GDM1 (cell line): ENCODE measurements around the gene TRDN.

Experiments used
- DNase-seq: peaks from one replicate; lab custom pipeline; 2025; lab: John Stamatoyannopoulos, UW

Gene TRDN

DNA sequence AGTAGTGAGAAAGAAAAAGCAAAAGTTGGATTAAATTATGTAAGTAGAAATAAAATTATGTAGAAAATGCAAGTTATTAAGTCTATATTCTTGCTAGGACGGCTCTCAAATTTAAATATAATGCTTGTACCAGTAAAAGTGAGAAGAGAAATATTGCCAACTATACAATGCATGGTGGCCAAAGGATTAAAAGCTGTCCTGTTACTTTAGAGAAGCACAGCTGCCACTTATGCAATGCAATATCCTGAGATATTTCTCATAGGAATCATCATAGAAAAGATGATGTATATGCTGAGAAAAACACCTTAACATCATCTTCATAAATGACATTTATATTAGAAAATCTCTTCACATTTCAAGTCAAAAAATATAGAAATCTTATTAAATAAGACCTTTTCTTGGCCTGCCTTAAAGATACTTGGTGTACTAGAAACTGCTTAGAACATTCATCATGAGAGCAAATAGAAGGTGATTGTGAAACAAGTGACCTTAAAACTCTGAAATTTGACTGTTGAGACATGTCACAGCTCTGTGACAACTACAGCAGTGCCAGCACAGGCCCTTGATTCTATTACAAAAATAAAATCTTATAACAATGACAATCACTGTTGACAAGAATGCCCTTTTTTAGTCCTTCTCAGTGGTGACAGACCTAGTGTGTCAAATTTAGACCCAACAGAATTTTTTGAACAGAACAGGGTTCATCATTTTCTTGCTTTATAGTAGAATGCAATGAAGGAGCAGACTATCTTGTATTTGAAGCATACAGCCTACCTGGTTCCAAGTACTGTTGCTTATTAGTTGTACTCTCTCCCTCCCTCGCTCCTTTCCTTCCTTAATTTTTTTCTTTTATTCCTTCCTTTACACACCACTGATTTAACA, 467.6 kb downstream of the TRDN start:
- DNase-seq, result no peak

DNA sequence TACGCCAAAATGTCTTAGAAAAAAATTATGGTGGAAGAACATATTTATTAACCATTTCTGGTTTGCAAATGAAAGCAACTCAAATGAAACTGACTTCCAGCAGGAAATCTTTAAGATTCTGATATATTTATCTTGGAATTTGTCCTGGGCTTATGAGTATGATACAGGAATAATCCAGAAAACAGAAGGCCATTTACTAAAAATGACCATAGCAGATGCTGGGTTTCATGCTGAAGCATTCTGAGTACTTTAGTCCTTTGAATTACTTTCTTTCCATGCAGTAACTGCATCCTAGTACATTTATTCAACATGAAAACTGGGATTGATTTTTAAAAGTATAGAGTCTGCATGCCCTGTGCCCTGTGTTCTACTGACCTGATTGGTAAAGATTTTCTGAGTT, 468.3 kb downstream of the TRDN start:
- no peak for DNase-seq
